ENCODE results near the gene PRUNE1. TPM values are rescaled to one million over a fixed set of nuclear protein-coding genes. Genes with fewer than 3 reads are reported as not detected.

Gene PRUNE1
- total RNA-seq, 4 donors from 2014 or later: 12.9 to 30.7 (median 22.9) TPM

DNA sequence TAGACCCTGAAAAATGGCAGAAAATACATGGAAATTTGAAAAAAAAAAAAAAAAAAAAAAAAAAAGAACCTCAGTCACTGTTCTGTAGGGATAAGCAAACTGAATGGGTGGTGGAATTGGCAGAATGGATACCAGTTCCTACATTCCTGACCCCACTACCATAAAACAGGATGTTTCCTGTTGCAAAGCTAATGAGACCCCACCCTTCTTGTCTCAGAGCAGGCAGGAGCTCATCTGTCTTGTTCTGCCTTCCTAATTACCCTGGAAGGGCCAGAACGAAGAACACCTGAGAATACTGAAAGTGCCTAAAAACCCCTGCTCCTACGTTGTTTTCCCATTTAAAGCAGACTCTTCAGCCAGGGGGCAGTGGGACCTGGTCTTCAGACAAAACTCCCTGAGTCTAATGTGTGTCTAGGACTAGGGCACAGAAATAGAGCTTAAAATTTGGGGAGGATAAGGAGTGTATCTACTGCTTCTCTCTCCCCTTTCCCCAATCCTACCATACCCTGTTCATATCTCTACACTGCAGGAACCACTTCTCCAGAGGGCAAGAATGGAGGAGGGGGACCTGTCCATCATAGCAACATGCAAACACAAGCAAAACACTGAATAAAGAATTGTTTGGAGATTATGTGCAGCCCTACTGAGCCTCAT lies 43.2 kb downstream of the PRUNE1 start:
- intact Hi-C loops (cut with DNase I; ENCODE audit: low total_unique reads): no loop called here
- WGBS, 2 donors: 51 to 54% methylated on average over 2 of the region's 2 CpGs
- no peak overlapping the region for H3K4me3 ChIP-seq (ENCODE audit: low read depth, poor library complexity, severe bottlenecking)
- no peak for DNase-seq (ENCODE audit: low spot score in 2 of 2)
- TF ChIP-seq, protein P1, sequence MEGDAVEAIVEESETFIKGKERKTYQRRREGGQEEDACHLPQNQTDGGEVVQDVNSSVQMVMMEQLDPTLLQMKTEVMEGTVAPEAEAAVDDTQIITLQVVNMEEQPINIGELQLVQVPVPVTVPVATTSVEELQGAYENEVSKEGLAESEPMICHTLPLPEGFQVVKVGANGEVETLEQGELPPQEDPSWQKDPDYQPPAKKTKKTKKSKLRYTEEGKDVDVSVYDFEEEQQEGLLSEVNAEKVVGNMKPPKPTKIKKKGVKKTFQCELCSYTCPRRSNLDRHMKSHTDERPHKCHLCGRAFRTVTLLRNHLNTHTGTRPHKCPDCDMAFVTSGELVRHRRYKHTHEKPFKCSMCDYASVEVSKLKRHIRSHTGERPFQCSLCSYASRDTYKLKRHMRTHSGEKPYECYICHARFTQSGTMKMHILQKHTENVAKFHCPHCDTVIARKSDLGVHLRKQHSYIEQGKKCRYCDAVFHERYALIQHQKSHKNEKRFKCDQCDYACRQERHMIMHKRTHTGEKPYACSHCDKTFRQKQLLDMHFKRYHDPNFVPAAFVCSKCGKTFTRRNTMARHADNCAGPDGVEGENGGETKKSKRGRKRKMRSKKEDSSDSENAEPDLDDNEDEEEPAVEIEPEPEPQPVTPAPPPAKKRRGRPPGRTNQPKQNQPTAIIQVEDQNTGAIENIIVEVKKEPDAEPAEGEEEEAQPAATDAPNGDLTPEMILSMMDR (IDR thresholded peaks at IDR 0.05): no peak
- no peak for TF ChIP-seq POLR2A (IDR thresholded peaks at IDR 0.05)

DNA sequence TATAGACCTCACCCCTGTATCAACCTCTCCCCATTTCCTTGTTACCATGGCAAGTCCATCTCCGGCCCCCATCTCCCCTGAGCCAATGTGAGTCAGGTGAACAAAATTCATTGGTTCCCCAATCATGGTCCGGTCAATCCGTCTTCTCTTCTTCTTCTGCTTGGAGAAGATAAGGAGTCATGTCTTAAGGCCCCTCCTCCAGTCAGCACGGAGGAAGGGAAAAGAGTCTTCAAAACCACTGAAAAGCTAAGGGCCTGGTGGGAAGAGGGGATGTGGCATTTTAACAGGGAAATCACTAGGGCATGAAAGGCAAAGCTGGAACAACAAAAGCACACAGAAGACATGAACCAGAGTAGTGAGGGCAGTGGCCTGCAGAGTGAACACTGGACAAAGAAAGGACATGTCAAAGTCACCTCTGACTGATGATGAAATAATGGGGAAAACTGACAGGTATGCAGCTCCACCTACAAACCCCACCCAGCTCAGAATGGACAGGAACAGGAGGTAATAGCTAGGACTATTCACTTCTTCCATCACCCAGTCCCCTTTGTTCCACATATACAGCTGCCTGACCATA lies 46.8 kb downstream of the PRUNE1 start:
- no peak overlapping the region for H3K4me3 ChIP-seq (ENCODE audit: low read depth, poor library complexity, severe bottlenecking)
- TF ChIP-seq, protein P1 (IDR thresholded peaks at IDR 0.05): no peak
- TF ChIP-seq POLR2A (IDR thresholded peaks at IDR 0.05): no peak
- intact Hi-C loops (cut with DNase I; ENCODE audit: low total_unique reads): no loop called here
- no peak for DNase-seq (ENCODE audit: low spot score in 2 of 2)
- WGBS, 2 donors: 85 to 89% methylated on average over 4 of the region's 4 CpGs

DNA sequence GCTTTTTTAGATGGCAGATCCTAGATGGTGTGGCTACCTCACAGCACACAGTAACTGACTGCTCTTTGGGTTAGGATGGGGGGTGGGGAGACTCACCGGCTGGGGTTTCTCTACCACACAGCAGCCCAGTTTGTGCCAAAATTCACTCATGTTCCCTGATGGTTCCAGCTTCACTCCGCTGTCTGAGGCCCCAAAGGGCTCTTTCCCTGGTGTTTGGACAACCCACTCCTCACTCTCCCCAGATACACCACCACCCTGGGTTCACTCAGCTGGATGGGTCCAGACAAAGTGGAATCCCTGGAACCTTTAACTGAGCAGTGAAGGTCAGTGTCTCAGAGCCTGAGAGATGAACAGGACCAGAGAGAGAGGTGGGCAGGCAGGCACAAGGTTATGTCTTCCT lies 47.3 kb downstream of the PRUNE1 start:
- DNase-seq (ENCODE audit: low spot score in 2 of 2): no peak
- intact Hi-C loops (cut with DNase I; ENCODE audit: low total_unique reads): no loop called here
- TF ChIP-seq, protein P1 (IDR thresholded peaks at IDR 0.05): no peak
- TF ChIP-seq POLR2A (IDR thresholded peaks at IDR 0.05): no peak
- H3K4me3 ChIP-seq (ENCODE audit: low read depth, poor library complexity, severe bottlenecking): no peak overlapping the region
- 44 to 46% methylated on average over 2 of the region's 2 CpGs for WGBS, 2 donors

DNA sequence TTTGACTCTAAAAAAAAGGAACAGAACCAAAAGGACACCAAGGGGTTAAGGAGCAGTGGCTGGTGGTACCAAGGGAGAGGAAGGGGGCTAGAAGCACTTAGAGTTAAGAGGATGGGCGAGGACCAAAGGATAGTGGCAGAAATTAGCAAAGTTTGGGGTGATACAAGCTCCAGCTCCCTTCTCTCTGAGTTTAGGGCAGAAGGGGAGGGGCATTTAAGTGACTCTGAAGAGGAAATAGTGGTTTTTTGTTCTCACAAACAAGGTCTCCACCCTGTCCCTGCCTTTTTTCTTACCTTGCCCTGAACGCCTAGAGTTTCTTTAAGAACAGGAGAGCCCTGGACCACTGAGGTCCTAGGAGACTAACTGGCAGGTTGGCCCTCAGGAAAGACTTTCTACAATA lies 47.9 kb downstream of the PRUNE1 start:
- no peak for DNase-seq (ENCODE audit: low spot score in 2 of 2)
- no peak for TF ChIP-seq POLR2A (IDR thresholded peaks at IDR 0.05)
- TF ChIP-seq, protein P1 (IDR thresholded peaks at IDR 0.05): no peak
- no peak overlapping the region for H3K4me3 ChIP-seq (ENCODE audit: low read depth, poor library complexity, severe bottlenecking)
- WGBS, 2 donors: 35 to 40% methylated on average over 2 of the region's 2 CpGs
- intact Hi-C loops (cut with DNase I; ENCODE audit: low total_unique reads): no loop called here

DNA sequence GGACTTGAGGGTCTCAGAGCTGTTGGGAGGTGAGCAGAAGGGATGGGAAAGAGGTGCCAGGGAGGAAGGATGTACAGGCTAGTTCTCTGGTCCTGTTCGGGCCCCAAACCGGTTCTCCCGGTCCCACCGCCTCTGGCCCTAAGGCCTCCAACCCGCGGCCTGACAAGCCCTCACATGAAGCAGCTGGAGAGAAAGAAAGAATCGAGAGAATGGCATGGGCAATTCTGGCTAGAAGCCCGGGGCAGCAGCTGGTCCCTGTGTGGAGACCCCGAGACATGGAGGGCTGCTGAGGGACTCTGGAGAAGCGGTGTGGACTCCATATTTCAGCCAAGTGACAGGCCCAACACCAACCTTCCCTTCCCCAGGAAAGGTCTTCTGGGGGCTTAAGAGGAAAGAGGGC lies 50.4 kb downstream of the PRUNE1 start:
- TF ChIP-seq, protein P1 (IDR thresholded peaks at IDR 0.05): no peak
- TF ChIP-seq POLR2A (IDR thresholded peaks at IDR 0.05): no peak
- intact Hi-C loops (cut with DNase I; ENCODE audit: low total_unique reads): no loop called here
- H3K4me3 ChIP-seq (ENCODE audit: low read depth, poor library complexity, severe bottlenecking): peak overlapping the region; percentile 98
- whole genome bisulfite sequencing, 2 donors: 1% methylated on average over 10 of the region's 10 CpGs
- DNase-seq (ENCODE audit: low spot score in 2 of 2): peak; percentile 59 to 92
